BE2C (cell line): Measurements from ENCODE around the gene KRTAP12-4.
"Not testable (repeated sequence)": the region's sequence is repeated elsewhere in the genome, so short reads cannot be mapped to it uniquely, and the experiment has no call there.

Source experiments
- DNase-seq: peaks from one replicate; pipeline ENCODE4 v3.0.0-alpha.2; 2020
- H3K27me3 ChIP-seq: fragments of 250-450 bp; sonication (Bioruptor Pico); 2 replicates; pipeline ENCODE4 v1.5.1; 2020; ENCODE audit warnings: mild to moderate bottlenecking
- H3K36me3 ChIP-seq: fragments of 250-450 bp; sonication (Bioruptor Pico); 2 replicates; pipeline ENCODE4 v1.5.1; 2020; ENCODE audit warnings: mild to moderate bottlenecking
- H3K4me1 ChIP-seq: fragments of 250-450 bp; sonication (Bioruptor Pico); 2 replicates; pipeline ENCODE4 v1.5.1; 2020
- H3K4me3 ChIP-seq: 2 replicates; pipeline ENCODE4 v1.5.1; 2011; ENCODE audit warnings: low read depth, low read length
- H3K9me3 ChIP-seq: fragments of 250-450 bp; sonication (Bioruptor Pico); 2 replicates; pipeline ENCODE4 v1.5.1; 2020
- TF ChIP-seq, protein P1 (sequence below): IDR thresholded peaks from 2 replicates; pipeline ENCODE4 v1.5.1; 2012; ENCODE audit warnings: mild to moderate bottlenecking, low read depth, low read length

Gene KRTAP12-4

DNA sequence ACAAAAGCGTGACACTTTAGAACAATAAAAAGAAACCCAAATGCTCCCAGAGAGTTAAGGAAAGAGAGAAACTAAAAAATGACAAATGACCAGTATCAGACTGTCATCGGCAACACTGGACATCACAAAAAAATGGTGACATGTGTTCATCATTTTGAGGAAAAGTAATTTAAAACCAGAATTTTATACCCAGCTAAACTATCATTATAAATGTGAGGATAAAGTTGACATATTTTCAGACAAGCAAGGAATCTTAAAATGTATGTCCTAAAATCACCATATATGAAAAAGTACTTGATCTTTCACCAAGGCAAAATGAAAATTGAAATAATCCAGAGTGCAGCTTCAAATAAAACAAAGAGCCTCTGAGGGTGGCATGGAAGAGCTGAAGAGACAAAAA, 9.6 kb downstream of the KRTAP12-4 start:
- H3K27me3 ChIP-seq: peaks cover 14% of the 10 kb centered on the region
- DNase-seq: no peak
- no peaks in the 10 kb centered on the region for H3K36me3 ChIP-seq
- H3K4me1 ChIP-seq: no peaks in the 10 kb centered on the region
- TF ChIP-seq, protein P1, sequence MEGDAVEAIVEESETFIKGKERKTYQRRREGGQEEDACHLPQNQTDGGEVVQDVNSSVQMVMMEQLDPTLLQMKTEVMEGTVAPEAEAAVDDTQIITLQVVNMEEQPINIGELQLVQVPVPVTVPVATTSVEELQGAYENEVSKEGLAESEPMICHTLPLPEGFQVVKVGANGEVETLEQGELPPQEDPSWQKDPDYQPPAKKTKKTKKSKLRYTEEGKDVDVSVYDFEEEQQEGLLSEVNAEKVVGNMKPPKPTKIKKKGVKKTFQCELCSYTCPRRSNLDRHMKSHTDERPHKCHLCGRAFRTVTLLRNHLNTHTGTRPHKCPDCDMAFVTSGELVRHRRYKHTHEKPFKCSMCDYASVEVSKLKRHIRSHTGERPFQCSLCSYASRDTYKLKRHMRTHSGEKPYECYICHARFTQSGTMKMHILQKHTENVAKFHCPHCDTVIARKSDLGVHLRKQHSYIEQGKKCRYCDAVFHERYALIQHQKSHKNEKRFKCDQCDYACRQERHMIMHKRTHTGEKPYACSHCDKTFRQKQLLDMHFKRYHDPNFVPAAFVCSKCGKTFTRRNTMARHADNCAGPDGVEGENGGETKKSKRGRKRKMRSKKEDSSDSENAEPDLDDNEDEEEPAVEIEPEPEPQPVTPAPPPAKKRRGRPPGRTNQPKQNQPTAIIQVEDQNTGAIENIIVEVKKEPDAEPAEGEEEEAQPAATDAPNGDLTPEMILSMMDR: no peak
- peaks cover 3% of the 10 kb centered on the region; the same call in 1 of the 2 replicates for H3K9me3 ChIP-seq
- no peak overlapping the region for H3K4me3 ChIP-seq

DNA sequence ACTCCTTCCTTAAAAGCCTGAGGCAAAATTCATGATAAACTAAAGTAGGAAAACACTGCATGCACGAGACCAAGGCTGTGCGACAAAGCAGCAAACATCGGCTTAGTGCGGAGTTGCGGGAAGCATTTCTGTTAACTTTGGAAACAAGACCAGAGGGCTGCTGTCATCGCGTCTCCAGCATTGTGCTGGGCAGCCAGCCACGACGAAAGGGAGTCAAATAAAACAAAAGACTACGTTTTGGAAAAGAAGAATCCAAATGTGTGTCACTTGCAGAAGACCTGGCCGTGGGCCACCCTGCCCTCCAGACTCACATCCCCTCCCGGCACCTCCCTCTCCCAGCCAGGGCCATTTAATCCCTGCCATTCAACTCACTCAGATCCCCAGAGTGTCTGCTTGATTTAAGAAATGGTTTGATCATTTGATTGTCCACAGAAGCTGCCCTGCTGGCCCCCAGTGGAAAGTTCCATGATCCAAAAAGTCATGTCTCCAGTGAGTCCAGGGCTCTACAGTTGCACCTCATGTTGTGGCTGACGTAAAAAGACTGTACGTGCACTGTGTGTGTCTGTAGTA, 10.6 kb downstream of the KRTAP12-4 start:
- Histone ChIP-seq H3K9me3 (peaks cover 3% of the 10 kb centered on the region; the same call in 1 of the 2 replicates), H3K4me3 (no peak overlapping the region), H3K4me1 (no peaks in the 10 kb centered on the region), H3K27me3 (peaks cover 11% of the 10 kb centered on the region), H3K36me3 (no peaks in the 10 kb centered on the region)
- TF ChIP-seq, protein P1: no peak
- no peak for DNase-seq

DNA sequence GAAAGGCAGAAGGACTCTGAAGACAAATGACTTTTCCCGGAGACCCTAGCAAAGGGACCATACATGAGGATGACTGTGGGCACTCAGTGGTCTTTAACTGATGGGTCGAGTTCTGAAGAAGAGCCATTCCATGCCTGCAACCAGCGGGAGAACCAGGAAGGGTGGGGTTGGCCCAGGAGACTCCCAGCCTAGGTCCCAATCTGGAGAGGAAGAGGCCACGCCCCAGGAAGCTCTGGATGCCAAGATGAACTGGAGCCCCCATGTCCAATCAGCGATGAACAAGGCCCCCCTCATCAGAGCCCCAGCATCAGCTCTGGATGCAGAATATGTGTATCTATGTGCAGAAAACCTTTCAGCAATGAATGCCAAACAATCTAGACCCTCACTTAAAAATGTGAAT, 13.7 kb downstream of the KRTAP12-4 start:
- H3K36me3 ChIP-seq: no peaks in the 10 kb centered on the region
- H3K4me1 ChIP-seq: no peaks in the 10 kb centered on the region
- H3K4me3 ChIP-seq: no peak overlapping the region
- no peaks in the 10 kb centered on the region for H3K27me3 ChIP-seq
- no peak for DNase-seq
- H3K9me3 ChIP-seq: peaks cover 3% of the 10 kb centered on the region; the same call in 1 of the 2 replicates
- TF ChIP-seq, protein P1: no peak

DNA sequence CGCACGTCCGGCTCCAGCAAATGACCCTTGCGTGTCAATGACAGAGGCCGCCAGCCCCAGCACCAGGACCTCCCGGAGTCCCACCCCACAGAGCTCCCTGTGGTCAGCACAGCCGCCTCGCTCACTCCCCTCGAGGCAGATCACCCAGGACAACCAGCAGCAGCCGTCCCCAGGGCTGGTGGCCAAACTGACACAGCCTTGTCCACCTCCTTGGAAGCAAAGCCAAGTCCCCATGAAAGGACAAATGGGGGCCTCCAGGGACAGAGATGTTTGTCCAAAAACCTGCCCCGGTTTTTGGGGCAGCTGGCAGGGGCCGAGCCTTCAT, 15.2 kb downstream of the KRTAP12-4 start:
- H3K9me3 ChIP-seq: peaks cover 3% of the 10 kb centered on the region; the same call in 1 of the 2 replicates
- no peak overlapping the region for H3K4me3 ChIP-seq
- no peaks in the 10 kb centered on the region for H3K27me3 ChIP-seq
- TF ChIP-seq, protein P1: no peak
- DNase-seq: no peak
- H3K36me3 ChIP-seq: no peaks in the 10 kb centered on the region
- H3K4me1 ChIP-seq: no peaks in the 10 kb centered on the region

DNA sequence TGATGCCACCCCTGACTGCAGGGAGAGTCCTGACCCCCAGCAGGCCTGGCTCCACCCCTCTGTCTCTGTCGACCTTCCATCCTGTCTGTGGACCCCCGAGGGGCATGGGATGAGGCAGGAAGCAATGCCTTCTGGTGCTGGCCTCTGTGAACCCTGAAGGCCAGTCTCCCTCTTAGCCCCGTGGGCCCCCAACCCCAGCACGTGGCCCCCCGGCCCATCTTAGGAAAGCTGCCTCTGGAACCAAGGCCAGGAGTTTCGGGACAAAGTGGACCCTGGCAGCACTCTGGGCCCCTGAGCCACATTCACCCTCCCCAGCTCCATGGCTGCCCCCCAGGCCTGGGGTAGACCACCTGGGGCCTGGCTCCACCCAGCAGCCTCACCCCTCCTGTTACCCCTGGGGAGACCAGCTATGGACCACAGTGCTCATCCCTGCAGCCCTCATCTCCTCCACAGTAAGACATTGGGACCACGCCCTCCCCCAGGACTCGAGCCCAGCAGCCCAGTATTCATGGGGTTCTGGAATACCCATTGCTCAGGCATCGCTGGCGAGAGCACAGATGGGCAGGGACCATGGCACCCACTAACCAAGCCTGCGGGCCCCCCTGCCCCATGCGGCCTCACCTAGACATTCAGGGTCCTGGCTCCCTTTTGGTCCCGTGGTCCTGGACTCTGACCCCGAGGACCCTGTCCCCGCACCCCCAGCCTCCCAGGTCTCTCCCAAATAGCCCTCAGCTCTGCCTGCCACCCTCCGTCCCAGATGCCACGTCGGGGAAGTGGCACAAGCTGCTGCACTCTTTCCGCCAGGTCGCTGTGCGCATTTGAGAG, 15.7 kb downstream of the KRTAP12-4 start:
- not testable (repeated sequence) for H3K36me3 ChIP-seq, DNase-seq, H3K9me3 ChIP-seq, H3K4me3 ChIP-seq, H3K4me1 ChIP-seq, H3K27me3 ChIP-seq

DNA sequence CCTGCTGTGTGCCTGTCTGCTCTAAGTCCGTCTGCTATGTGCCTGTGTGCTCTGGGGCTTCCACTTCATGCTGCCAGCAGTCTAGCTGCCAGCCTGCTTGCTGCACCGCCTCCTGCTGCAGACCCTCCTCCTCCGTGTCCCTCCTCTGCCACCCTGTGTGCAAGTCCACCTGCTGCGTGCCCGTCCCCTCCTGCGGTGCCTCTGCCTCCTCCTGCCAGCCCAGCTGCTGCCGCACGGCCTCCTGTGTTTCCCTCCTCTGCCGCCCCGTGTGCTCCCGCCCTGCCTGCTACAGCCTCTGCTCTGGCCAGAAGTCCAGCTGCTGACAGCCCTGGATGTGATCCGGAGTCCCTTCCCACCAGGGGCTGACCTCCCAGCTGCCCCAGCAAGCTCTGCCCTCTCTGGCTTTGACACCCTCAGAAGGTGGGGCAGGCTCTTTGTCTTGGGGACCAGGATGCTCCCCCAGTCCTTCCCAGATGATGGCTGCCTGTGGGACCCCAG, 16.6 kb downstream of the KRTAP12-4 start:
- not testable (repeated sequence) for H3K4me1 ChIP-seq, DNase-seq, H3K9me3 ChIP-seq

More for the DNA sequence above, 16.6 kb downstream of the KRTAP12-4 start:
- H3K27me3 ChIP-seq, H3K36me3 ChIP-seq, H3K4me3 ChIP-seq: not testable (repeated sequence)
